Activated T-cell treated with anti-CD3 and anti-CD28 coated beads, Interleukin-2, amount 50 U/mL, for 48 hours (primary cell): ENCODE measurements around the gene SRMS.

Source experiments
- DNase-seq, 2 experiments: peaks; one replicate each; pipeline ENCODE4 v3.0.0-alpha.2; 2020

The SRMS gene

GRCh38 chr20:63536997-63537524 lies 10.5 kb downstream of the SRMS start, which contains the start of gene PTK6:
Gene PTK6, minus strand, starts transcription at chr20:63537376. Its CDS starts 62 bp downstream, at chr20:63537314.
- no peak for DNase-seq

GRCh38 chr20:63536241-63536977 lies 11.1 kb downstream of the SRMS start:
- DNase-seq = no peak

GRCh38 chr20:63534831-63535651 lies 12.5 kb downstream of the SRMS start:
- no peak for DNase-seq

- no peak for DNase-seq
These were observed 13.1 kb downstream of the SRMS start for GRCh38 chr20:63534427-63534830.

GRCh38 chr20:63533871-63534393 lies 13.6 kb downstream of the SRMS start:
- no peak for DNase-seq

- no peak for DNase-seq
These were observed 14.2 kb downstream of the SRMS start for GRCh38 chr20:63533388-63533787.

GRCh38 chr20:63532449-63532971 lies 15.0 kb downstream of the SRMS start:
- DNase-seq = no peak

- no peak for DNase-seq
These were observed 15.7 kb downstream of the SRMS start for GRCh38 chr20:63531686-63532448.

GRCh38 chr20:63530788-63531160 lies 16.8 kb downstream of the SRMS start:
- no peak for DNase-seq

GRCh38 chr20:63529861-63530787 lies 17.4 kb downstream of the SRMS start:
- no peak for DNase-seq

- no peak for DNase-seq
These were observed 18.2 kb downstream of the SRMS start for GRCh38 chr20:63529180-63529860.

- no peak for DNase-seq
These were observed 20.4 kb downstream of the SRMS start for GRCh38 chr20:63527184-63527583.

GRCh38 chr20:63525971-63526370 lies 21.6 kb downstream of the SRMS start:
- no peak for DNase-seq

GRCh38 chr20:63525185-63525584 lies 22.4 kb downstream of the SRMS start:
- DNase-seq = no peak

- peak in 1 of 2 experiments; percentile 17 for DNase-seq
These were observed 24.5 kb downstream of the SRMS start for GRCh38 chr20:63522981-63523611.

GRCh38 chr20:63522091-63522868 lies 25.3 kb downstream of the SRMS start:
- no peak for DNase-seq

GRCh38 chr20:63521602-63522001 lies 25.9 kb downstream of the SRMS start:
- no peak for DNase-seq

- DNase-seq = peak; percentile 77 to 80
These were observed 26.5 kb downstream of the SRMS start for GRCh38 chr20:63520934-63521601.

GRCh38 chr20:63520504-63520933 lies 27.0 kb downstream of the SRMS start, which contains the start of gene PPDPF:
Gene PPDPF, plus strand, starts transcription at chr20:63520765. Its CDS starts 544 bp downstream, at chr20:63521309.
- peak; percentile 86 to 90 for DNase-seq
